ENCODE measurements around the gene METTL5. TPM values are rescaled to one million over a fixed set of nuclear protein-coding genes. Genes with fewer than 3 reads are reported as not detected.

Gene METTL5
- total and polyA plus RNA-seq, 9 of the 15 experiments (the other 6 are each of a cell fraction or from before 2014, with no cell fraction given), result 149 to 471 (median 224) TPM

DNA sequence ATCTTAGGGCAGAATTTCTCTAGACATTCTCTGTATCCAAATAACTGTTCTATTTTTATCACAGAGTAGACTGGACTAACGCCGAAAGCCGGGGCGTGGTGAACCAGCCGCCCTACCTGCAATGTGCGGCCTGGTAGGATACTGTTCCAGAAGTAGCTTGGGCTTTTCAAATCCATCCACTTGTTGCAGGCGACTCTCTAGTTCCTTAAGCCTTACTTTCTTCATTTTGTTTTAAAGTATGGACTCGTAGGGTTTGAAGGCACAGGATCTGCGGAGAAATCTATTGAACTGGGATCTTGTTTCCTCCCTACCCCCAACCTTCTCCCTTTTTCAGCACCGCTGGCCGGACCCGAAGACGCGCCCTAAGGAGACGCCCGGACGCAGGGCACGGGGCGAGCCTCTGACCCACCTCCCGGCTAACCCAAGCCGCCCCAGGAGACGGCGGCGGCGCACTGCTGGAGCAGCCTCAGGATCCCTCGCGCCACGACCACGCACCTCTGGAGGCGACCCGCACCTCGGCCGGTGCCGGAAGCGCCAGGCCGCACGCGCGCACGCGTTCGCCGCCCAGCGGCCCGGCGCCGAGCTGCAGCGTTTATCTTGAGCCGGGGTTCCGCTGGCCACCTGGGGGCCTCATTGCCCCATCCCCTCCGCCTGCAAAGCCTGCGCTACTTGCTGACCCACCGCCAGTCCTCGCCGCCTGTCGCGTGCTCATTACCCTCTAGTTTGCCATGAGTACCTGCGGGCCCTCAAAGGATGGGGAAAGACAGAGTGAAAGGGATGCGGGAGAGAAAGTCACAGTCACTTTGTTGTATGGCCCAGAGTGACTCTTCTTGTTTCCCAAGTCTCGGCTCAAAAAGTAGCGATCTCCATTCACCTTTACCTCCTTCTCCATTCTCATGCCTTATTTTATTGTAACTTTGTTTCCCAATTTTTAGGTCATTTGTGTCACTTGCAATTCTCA is at the start of gene METTL5 (continued):
- TF ChIP-seq RBM14 (IDR thresholded peaks at IDR 0.05; ENCODE audit: borderline replicate concordance, insufficient read depth, low read depth, low read length) (no peak), RBM39 (optimal IDR thresholded peaks at IDR 0.05; ENCODE audit: low read depth, low read length) (no peak), SIN3B (IDR thresholded peaks at IDR 0.05; ENCODE audit: low read depth) (peak; percentile 71), ZNF583 (CRISPR knock-in tag; IDR thresholded peaks at IDR 0.05) (no peak), MCM5 (IDR thresholded peaks at IDR 0.05; ENCODE audit: low read depth) (no peak), MAX (CRISPR knock-in tag; IDR thresholded peaks at IDR 0.05) (peak; percentile 92), SMAD3 (CRISPR knock-in tag; conservative IDR thresholded peaks at IDR 0.05) (0 out of 2 replicates have a peak, but pooled peaks have one; percentile 67), JUND (IDR thresholded peaks at IDR 0.05; ENCODE audit: borderline replicate concordance, low read depth, low read length) (peak; percentile 64), JUND (tag; IDR thresholded peaks at IDR 0.05; ENCODE audit: borderline replicate concordance, low read depth, low read length) (0 out of 3 replicates have a peak, but pooled peaks have one; percentile 13), ZKSCAN1 (IDR thresholded peaks at IDR 0.05; ENCODE audit: low read depth, low read length) (no peak), STAT5B (CRISPR knock-in tag; IDR thresholded peaks at IDR 0.05) (no peak), DIDO1 (tag; IDR thresholded peaks at IDR 0.05; ENCODE audit: low read depth) (no peak), TCF7L2 (IDR thresholded peaks at IDR 0.05; ENCODE audit: low read depth, low read length) (no peak)
- TF ChIP-seq, protein P1, sequence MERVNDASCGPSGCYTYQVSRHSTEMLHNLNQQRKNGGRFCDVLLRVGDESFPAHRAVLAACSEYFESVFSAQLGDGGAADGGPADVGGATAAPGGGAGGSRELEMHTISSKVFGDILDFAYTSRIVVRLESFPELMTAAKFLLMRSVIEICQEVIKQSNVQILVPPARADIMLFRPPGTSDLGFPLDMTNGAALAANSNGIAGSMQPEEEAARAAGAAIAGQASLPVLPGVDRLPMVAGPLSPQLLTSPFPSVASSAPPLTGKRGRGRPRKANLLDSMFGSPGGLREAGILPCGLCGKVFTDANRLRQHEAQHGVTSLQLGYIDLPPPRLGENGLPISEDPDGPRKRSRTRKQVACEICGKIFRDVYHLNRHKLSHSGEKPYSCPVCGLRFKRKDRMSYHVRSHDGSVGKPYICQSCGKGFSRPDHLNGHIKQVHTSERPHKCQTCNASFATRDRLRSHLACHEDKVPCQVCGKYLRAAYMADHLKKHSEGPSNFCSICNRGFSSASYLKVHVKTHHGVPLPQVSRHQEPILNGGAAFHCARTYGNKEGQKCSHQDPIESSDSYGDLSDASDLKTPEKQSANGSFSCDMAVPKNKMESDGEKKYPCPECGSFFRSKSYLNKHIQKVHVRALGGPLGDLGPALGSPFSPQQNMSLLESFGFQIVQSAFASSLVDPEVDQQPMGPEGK (CRISPR knock-in tag; IDR thresholded peaks at IDR 0.05; ENCODE audit: borderline replicate concordance), result no peak
- TF ChIP-seq, protein P2, sequence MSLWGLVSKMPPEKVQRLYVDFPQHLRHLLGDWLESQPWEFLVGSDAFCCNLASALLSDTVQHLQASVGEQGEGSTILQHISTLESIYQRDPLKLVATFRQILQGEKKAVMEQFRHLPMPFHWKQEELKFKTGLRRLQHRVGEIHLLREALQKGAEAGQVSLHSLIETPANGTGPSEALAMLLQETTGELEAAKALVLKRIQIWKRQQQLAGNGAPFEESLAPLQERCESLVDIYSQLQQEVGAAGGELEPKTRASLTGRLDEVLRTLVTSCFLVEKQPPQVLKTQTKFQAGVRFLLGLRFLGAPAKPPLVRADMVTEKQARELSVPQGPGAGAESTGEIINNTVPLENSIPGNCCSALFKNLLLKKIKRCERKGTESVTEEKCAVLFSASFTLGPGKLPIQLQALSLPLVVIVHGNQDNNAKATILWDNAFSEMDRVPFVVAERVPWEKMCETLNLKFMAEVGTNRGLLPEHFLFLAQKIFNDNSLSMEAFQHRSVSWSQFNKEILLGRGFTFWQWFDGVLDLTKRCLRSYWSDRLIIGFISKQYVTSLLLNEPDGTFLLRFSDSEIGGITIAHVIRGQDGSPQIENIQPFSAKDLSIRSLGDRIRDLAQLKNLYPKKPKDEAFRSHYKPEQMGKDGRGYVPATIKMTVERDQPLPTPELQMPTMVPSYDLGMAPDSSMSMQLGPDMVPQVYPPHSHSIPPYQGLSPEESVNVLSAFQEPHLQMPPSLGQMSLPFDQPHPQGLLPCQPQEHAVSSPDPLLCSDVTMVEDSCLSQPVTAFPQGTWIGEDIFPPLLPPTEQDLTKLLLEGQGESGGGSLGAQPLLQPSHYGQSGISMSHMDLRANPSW (CRISPR knock-in tag; IDR thresholded peaks at IDR 0.05), result 0 out of 2 replicates have a peak, but pooled peaks have one; percentile 58
- TF ChIP-seq, protein P3, sequence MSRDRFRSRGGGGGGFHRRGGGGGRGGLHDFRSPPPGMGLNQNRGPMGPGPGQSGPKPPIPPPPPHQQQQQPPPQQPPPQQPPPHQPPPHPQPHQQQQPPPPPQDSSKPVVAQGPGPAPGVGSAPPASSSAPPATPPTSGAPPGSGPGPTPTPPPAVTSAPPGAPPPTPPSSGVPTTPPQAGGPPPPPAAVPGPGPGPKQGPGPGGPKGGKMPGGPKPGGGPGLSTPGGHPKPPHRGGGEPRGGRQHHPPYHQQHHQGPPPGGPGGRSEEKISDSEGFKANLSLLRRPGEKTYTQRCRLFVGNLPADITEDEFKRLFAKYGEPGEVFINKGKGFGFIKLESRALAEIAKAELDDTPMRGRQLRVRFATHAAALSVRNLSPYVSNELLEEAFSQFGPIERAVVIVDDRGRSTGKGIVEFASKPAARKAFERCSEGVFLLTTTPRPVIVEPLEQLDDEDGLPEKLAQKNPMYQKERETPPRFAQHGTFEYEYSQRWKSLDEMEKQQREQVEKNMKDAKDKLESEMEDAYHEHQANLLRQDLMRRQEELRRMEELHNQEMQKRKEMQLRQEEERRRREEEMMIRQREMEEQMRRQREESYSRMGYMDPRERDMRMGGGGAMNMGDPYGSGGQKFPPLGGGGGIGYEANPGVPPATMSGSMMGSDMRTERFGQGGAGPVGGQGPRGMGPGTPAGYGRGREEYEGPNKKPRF (IDR thresholded peaks at IDR 0.05; ENCODE audit: low read depth, low read length), result no peak
- TF ChIP-seq, protein P4, sequence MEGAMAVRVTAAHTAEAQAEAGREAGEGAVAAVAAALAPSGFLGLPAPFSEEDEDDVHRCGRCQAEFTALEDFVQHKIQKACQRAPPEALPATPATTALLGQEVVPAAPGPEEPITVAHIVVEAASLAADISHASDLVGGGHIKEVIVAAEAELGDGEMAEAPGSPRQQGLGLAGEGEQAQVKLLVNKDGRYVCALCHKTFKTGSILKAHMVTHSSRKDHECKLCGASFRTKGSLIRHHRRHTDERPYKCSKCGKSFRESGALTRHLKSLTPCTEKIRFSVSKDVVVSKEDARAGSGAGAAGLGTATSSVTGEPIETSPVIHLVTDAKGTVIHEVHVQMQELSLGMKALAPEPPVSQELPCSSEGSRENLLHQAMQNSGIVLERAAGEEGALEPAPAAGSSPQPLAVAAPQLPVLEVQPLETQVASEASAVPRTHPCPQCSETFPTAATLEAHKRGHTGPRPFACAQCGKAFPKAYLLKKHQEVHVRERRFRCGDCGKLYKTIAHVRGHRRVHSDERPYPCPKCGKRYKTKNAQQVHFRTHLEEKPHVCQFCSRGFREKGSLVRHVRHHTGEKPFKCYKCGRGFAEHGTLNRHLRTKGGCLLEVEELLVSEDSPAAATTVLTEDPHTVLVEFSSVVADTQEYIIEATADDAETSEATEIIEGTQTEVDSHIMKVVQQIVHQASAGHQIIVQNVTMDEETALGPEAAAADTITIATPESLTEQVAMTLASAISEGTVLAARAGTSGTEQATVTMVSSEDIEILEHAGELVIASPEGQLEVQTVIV (CRISPR knock-in tag; IDR thresholded peaks at IDR 0.05; ENCODE audit: borderline replicate concordance), result no peak

Data from K562 (cell line).